GM19351 (cell line): ENCODE data around the gene CD81.

Experiments used
- ATAC-seq: cut with Tn5 transposase; IDR thresholded peaks from one replicate; pipeline ENCODE4 v1.9.1; 2021; ENCODE audit warnings: mild to moderate bottlenecking, moderate library complexity; ENCODE audit not compliant: unreplicated experiment

Gene CD81

GRCh38 chr11:2400762-2401435 lies 23.8 kb downstream of the CD81 start:
- no peak for ATAC-seq

DNA sequence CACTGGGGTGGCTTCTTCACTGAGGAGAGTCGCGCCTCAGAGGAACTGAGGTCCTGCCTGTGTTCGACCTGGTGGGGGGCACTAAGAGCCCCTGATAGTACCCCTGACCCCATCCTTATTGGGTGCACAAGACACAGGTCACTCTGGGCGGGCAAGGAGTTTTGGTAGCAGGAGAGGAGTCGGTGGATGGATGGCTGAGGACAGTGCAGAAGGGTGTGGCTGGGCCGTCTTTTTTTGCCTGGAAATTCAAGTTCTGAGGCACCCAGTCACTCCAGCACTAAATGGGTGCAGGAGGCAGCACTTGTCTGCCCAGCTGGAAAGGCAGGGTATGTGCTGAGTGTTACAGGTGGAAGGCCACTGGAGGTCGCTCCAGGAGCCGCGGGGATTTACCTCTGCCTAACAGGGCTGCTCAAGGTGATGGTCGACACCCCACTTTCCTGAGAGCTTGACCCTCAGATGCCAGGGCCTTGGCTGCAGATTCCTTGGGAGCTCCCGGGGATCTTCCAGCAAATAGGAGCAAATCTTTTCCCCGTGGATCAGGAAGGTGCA lies 24.4 kb downstream of the CD81 start:
- no peak for ATAC-seq

- no peak for ATAC-seq
These were observed 25.0 kb downstream of the CD81 start for GRCh38 chr11:2402106-2402505.

GRCh38 chr11:2402890-2403645 lies 26.0 kb downstream of the CD81 start:
- no peak for ATAC-seq

GRCh38 chr11:2404735-2405196 lies 27.7 kb downstream of the CD81 start:
- no peak for ATAC-seq

DNA sequence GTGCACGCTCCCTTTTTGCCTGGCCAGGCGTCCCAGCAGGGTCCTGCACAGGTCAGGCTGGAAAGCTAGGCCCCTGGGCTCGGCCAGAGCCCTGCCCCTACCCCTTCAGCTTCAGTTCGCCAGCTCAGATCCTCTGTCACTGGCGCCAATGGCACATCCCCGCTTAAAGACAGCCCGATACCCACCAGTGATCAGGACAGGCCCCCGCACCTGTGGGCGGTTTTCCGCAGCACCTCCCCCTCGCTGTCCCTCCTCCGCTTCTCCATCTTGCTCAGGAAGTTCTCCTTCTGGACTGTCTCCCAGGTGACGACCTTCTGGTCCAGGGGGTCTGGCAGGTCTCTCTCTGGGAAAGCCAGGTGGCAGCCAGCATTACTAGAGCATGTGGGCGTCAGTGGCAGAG lies 29.3 kb downstream of the CD81 start:
- ATAC-seq, result no peak

GRCh38 chr11:2406878-2407410 lies 29.8 kb downstream of the CD81 start:
- no peak for ATAC-seq

- no peak for ATAC-seq
These were observed 31.6 kb downstream of the CD81 start for GRCh38 chr11:2408671-2409070.

DNA sequence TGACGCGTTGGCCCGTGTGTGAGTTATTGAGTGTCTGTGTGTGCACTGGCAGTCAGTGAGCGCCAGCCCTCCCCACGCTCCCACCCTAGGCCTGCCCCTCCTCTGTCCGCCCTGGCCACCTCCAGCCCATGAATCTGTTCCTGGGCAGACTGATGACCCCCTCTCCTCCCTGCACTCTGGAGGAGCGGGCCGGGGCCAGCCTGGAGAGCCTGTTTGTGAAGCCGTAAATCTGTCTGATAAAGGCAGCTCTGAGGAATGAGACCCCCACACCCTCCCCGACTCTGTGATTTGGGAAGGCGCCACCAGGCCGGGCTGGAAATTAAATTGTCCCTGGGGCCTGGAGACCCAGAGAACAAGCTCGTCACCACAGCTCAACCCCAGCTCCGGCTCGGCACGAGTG lies 32.0 kb downstream of the CD81 start:
- ATAC-seq, result no peak

- ATAC-seq, result no peak
These were observed 32.7 kb downstream of the CD81 start for GRCh38 chr11:2409611-2410468.

DNA sequence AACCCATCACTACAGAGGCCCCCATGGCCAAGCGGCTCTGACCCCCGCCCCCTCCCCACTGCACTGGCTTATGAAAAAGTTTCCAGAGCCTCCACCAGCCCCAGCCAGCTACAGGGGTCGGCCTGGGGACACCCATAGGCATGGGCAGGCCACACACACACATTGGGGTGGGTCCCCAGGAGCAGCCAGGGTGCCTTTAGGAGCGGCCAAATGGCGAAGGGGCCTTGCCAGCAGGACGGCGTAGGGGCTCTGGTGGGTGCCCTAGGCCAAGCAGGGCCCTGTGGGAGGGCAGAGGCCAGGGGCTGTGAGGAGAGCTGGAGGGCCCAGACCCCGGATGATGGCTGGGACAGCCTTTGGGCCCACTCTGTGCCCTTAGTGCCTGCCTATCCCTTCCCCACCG lies 33.5 kb downstream of the CD81 start:
- ATAC-seq, result no peak

- ATAC-seq, result no peak
These were observed 34.6 kb downstream of the CD81 start for GRCh38 chr11:2411446-2412305.

- ATAC-seq, result no peak
These were observed 35.2 kb downstream of the CD81 start for GRCh38 chr11:2412323-2412722.

GRCh38 chr11:2413742-2414579 lies 36.9 kb downstream of the CD81 start:
- ATAC-seq, result no peak

GRCh38 chr11:2414616-2415015 lies 37.5 kb downstream of the CD81 start:
- ATAC-seq, result no peak

DNA sequence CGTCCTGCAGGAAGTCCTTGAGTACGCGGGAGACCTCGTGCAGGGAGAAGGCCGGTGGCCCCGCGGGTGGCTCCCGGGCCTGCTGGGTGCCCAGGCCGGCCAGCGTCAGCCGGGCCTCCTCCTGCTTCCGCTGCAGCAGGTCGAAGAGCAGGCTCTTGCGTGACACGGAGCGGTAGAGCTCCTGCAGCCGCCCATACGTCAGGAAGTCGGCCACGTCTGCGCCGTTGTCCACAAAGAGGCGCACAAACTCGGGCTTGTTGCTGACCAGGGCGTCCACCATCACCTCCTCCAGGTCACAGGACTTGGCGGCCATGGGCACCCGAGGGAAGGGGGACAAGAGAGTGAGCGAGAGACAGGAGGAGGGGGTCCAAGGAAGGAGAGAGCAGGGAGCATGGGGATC lies 38.1 kb downstream of the CD81 start:
- ATAC-seq, result no peak

DNA sequence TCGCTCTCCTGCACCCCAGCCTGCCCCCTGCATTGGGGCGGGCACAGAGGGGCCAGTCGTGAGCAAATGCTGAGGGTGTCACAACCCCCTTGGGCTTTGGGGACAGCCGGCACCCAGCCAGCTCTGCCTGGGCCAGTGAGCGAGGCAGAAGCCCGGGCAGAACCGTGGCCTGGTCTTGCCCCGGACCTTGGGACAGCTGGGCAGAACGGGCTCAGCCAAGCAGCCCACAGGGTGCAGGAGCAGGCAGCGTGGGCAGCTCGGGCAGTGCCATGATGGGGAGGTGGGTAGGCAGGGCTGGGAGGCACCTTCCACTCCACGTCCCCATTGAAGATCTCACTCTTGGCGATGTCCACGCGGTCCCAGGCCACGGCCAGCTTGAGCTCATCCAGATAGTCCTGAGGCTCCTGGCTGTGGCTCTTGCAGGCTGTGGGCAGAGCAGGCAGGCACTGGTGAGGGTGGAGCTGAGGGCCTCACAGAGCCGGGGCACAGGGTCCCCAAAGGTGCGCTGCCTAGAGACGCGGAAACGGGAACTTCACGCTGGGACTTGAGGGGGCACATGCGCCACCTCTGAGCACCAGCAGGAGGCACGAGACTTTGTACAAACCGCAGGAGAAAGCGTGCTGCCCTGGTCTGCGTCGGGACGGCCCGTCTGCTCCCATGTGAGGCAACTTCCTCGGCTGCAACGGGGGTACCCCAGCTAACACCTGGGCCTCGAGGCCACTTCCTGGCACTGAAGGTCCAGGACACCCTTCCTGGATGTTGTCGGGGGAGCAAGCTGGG lies 38.7 kb downstream of the CD81 start:
- ATAC-seq, result no peak

DNA sequence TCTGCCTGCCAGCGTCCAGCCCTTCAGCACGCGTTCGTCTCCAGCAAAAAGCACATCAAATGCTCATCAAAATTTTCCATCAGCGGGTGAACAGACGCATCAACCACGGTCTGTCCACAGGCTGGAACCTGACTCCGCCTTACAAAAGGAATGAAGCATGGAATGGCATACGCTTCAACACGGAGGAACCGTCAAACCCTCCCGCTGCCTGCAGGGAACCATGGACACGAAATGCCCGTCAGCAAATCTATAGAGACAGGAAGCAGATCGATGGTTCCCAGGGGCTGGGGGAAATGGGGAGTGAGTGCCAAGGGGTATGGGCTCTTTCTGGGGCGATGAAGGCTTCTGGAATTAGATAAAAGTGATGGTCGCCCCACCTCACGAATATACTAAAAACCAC lies 39.7 kb downstream of the CD81 start:
- ATAC-seq, result no peak
